ENCODE measurements around the gene HAPLN1.

The HAPLN1 gene

GRCh38 chr5:83721953-83722901, 1.6 kb upstream of the HAPLN1 start:
- H3K4me3 ChIP-seq (ENCODE audit: low read depth, low read length) = peak overlapping the region; percentile 72
- CTCF ChIA-PET = interaction anchor here (0.5 to 2.0 kb wide), 9 partner anchors 9 to 1645 kb away, joined by 3 to 9 read pairs (median 3); no protein-coding TSS in a partner anchor
- no peaks in the 10 kb centered on the region for H3K36me3 ChIP-seq (ENCODE audit: control insufficient read depth in 2 of 2, insufficient read depth in 1 of 2, low read length in 2 of 2)
- H3K9me3 ChIP-seq (ENCODE audit: control insufficient read depth, insufficient read depth, low read depth, low read length) = no peaks in the 10 kb centered on the region
- peak overlapping the region; percentile 63; the same call in 1 of the 2 replicates for H3K27ac ChIP-seq (ENCODE audit: extremely low read depth, low read depth, low read length)
- POLR2A ChIA-PET = no interaction called here
- H3K4me1 ChIP-seq (ENCODE audit: control insufficient read depth, insufficient read depth, low read length) = 0 out of 2 replicates have a peak, but pooled peaks cover 2% of the 10 kb centered on the region
- TF ChIP-seq ZXDB (tag by site-specific recombination; IDR thresholded peaks at IDR 0.05) (peak; percentile 46; the same call in 1 of the 2 replicates), ZNF530 (tag by site-specific recombination; IDR thresholded peaks at IDR 0.05; ENCODE audit: low read depth) (no peak), TRIM28 (IDR thresholded peaks at IDR 0.05; ENCODE audit: borderline replicate concordance, low read length) (no peak), ZNF792 (tag by site-specific recombination; IDR thresholded peaks at IDR 0.05) (no peak), ZNF513 (tag by site-specific recombination; IDR thresholded peaks at IDR 0.05) (no peak), ZNF544 (tag by site-specific recombination; IDR thresholded peaks at IDR 0.05) (no peak), REPIN1 (tag by site-specific recombination; IDR thresholded peaks at IDR 0.05; ENCODE audit: low read depth) (no peak), ZNF362 (tag by site-specific recombination; IDR thresholded peaks at IDR 0.05) (no peak), ZFP69B (tag by site-specific recombination; IDR thresholded peaks at IDR 0.05) (no peak), ZFP41 (tag by site-specific recombination; IDR thresholded peaks at IDR 0.05; ENCODE audit: borderline replicate concordance) (no peak), BCL11B (tag by site-specific recombination; IDR thresholded peaks at IDR 0.05; ENCODE audit: low read depth) (no peak), ZNF776 (tag by site-specific recombination; IDR thresholded peaks at IDR 0.05; ENCODE audit: borderline replicate concordance) (no peak), AEBP2 (tag by site-specific recombination; IDR thresholded peaks at IDR 0.05; ENCODE audit: borderline replicate concordance) (no peak), WT1 (tag by site-specific recombination; IDR thresholded peaks at IDR 0.05) (no peak), ZNF121 (tag by site-specific recombination; IDR thresholded peaks at IDR 0.05) (no peak), ZNF157 (tag by site-specific recombination; IDR thresholded peaks at IDR 0.05) (no peak), ZNF354C (tag by site-specific recombination; IDR thresholded peaks at IDR 0.05; ENCODE audit: borderline replicate concordance, low read depth) (no peak), PRDM2 (tag by site-specific recombination; IDR thresholded peaks at IDR 0.05; ENCODE audit: borderline replicate concordance) (no peak), EGR2 (tag by site-specific recombination; IDR thresholded peaks at IDR 0.05; ENCODE audit: low read depth) (peak; percentile 83; the same call in 1 of the 2 replicates)
- TF ChIP-seq, protein P1, sequence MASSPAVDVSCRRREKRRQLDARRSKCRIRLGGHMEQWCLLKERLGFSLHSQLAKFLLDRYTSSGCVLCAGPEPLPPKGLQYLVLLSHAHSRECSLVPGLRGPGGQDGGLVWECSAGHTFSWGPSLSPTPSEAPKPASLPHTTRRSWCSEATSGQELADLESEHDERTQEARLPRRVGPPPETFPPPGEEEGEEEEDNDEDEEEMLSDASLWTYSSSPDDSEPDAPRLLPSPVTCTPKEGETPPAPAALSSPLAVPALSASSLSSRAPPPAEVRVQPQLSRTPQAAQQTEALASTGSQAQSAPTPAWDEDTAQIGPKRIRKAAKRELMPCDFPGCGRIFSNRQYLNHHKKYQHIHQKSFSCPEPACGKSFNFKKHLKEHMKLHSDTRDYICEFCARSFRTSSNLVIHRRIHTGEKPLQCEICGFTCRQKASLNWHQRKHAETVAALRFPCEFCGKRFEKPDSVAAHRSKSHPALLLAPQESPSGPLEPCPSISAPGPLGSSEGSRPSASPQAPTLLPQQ (tag by site-specific recombination; IDR thresholded peaks at IDR 0.05) = no peak
- TF ChIP-seq, protein P2, sequence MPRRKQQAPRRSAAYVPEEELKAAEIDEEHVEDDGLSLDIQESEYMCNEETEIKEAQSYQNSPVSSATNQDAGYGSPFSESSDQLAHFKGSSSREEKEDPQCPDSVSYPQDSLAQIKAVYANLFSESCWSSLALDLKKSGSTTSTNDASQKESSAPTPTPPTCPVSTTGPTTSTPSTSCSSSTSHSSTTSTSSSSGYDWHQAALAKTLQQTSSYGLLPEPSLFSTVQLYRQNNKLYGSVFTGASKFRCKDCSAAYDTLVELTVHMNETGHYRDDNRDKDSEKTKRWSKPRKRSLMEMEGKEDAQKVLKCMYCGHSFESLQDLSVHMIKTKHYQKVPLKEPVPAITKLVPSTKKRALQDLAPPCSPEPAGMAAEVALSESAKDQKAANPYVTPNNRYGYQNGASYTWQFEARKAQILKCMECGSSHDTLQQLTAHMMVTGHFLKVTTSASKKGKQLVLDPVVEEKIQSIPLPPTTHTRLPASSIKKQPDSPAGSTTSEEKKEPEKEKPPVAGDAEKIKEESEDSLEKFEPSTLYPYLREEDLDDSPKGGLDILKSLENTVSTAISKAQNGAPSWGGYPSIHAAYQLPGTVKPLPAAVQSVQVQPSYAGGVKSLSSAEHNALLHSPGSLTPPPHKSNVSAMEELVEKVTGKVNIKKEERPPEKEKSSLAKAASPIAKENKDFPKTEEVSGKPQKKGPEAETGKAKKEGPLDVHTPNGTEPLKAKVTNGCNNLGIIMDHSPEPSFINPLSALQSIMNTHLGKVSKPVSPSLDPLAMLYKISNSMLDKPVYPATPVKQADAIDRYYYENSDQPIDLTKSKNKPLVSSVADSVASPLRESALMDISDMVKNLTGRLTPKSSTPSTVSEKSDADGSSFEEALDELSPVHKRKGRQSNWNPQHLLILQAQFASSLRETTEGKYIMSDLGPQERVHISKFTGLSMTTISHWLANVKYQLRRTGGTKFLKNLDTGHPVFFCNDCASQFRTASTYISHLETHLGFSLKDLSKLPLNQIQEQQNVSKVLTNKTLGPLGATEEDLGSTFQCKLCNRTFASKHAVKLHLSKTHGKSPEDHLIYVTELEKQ (tag by site-specific recombination; IDR thresholded peaks at IDR 0.05; ENCODE audit: borderline replicate concordance) = no peak

All from HEK293 (cell line).